Tibial nerve (tissue), 4 donors: ENCODE measurements around the gene MYOM1.

ENCODE experiments used
- EP300 ChIP-seq, 2 donors: sonication (generic); formaldehyde crosslinking; IDR thresholded peaks; one replicate each; pipeline ENCODE4 v1.6.1; 2017; ENCODE audit warnings: antibody characterized with exemption in 2 of 2, mild to moderate bottlenecking in 1 of 2
- POLR2A ChIP-seq, 2 donors: fragments of 450-650 bp; IDR thresholded peaks; one replicate each; pipeline ENCODE4 v1.6.1; 2017; ENCODE audit warnings: antibody characterized with exemption in 2 of 2, mild to moderate bottlenecking in 2 of 2, moderate library complexity in 2 of 2
- TF ChIP-seq, protein P1 (sequence below), 5 experiments: fragments of 200-600 bp in 3 of 5; fragments of 450-650 bp in 2 of 5; sonication (generic) in 3 of 5; IDR thresholded peaks; one replicate each; pipeline ENCODE4 v1.5.1; 2016 to 2019; ENCODE audit warnings: antibody characterized with exemption in 5 of 5, mild to moderate bottlenecking in 3 of 5, moderate library complexity in 2 of 5

- TF ChIP-seq, protein P1, sequence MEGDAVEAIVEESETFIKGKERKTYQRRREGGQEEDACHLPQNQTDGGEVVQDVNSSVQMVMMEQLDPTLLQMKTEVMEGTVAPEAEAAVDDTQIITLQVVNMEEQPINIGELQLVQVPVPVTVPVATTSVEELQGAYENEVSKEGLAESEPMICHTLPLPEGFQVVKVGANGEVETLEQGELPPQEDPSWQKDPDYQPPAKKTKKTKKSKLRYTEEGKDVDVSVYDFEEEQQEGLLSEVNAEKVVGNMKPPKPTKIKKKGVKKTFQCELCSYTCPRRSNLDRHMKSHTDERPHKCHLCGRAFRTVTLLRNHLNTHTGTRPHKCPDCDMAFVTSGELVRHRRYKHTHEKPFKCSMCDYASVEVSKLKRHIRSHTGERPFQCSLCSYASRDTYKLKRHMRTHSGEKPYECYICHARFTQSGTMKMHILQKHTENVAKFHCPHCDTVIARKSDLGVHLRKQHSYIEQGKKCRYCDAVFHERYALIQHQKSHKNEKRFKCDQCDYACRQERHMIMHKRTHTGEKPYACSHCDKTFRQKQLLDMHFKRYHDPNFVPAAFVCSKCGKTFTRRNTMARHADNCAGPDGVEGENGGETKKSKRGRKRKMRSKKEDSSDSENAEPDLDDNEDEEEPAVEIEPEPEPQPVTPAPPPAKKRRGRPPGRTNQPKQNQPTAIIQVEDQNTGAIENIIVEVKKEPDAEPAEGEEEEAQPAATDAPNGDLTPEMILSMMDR (IDR thresholded peaks at IDR 0.05) = no peak
- TF ChIP-seq POLR2A (IDR thresholded peaks at IDR 0.05) = no peak
- no peak for TF ChIP-seq EP300 (IDR thresholded peaks at IDR 0.05)
Measured at GRCh38 chr18:3216987-3217386, 2.8 kb downstream of the MYOM1 start.
